GM21390 (cell line): ENCODE data around the gene FGD3.
"Not testable (repeated sequence)": the region's sequence is repeated elsewhere in the genome, so short reads cannot be mapped to it uniquely, and the experiment has no call there.

Source experiments
- ATAC-seq: cut with Tn5 transposase; IDR thresholded peaks from one replicate; pipeline ENCODE4 v1.9.1; 2021; ENCODE audit not compliant: unreplicated experiment

Gene FGD3

DNA sequence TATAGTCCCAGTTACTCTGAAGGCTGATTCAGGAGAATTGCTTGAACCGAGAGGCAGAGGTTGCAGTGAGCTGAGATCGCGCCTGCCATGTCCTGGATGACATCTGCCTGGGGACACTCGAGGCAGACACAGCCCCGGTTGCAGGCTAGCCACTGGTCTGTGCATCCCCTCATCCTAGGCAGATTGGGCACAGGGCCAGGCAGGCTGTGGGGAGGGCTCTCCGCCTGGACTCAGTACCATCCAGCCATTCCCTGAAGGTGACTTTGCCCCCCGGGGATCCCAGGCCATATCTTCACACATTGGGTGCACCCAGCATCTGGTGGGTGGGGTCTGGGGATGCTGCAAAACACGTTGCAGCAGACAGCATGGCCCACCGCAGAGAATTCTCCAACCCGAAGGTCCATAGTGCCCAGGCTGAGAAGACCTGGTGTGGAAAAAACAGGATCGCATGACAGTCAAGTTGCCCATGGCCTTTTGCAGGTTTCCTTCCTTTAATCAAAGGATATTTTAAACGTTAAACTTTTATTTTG, 60.3 kb downstream of the FGD3 start:
- ATAC-seq = no peak

DNA sequence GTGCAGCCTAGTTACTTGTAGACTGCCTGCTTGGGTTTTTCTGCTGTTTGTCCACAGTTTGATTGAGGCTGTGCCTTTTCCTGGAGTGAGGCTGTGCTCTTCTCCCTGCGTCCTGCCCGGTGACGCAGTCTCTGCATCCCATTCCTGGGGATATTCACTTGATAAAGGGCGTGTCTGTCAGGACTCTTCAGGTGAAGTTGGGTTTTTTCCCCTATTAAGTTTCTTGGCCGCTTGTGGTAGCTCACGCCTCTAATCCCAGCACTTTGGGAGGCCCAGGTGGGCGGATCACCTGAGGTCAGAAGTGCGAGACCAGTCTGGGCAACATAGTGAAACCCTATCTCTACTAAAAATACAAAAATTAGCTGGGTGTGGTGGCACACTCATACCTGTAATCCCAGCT, 61.1 kb downstream of the FGD3 start:
- ATAC-seq = no peak

GRCh38 chr9:93009337-93010015, 62.2 kb downstream of the FGD3 start:
- no peak for ATAC-seq

DNA sequence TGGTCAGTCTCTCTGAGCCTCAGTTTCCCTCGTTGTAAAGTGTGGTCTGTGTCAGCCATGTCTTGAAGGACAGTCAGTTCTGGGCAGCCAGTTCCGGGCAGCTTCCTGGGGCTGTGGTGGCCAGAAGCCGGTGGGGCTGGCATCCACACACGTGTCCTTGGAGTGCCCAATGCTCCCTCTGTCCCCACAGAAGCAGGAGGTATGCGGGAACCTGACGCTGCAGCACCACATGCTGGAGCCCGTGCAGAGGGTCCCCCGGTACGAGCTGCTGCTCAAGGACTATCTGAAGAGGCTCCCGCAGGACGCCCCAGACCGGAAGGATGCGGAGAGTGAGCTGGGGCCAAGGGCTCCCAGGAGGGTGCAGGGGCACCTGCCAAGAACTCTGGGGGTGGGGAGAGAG, 62.7 kb downstream of the FGD3 start:
- no peak for ATAC-seq

GRCh38 chr9:93010704-93011103, 63.4 kb downstream of the FGD3 start:
- no peak for ATAC-seq

GRCh38 chr9:93011114-93011513, 63.8 kb downstream of the FGD3 start:
- no peak for ATAC-seq

DNA sequence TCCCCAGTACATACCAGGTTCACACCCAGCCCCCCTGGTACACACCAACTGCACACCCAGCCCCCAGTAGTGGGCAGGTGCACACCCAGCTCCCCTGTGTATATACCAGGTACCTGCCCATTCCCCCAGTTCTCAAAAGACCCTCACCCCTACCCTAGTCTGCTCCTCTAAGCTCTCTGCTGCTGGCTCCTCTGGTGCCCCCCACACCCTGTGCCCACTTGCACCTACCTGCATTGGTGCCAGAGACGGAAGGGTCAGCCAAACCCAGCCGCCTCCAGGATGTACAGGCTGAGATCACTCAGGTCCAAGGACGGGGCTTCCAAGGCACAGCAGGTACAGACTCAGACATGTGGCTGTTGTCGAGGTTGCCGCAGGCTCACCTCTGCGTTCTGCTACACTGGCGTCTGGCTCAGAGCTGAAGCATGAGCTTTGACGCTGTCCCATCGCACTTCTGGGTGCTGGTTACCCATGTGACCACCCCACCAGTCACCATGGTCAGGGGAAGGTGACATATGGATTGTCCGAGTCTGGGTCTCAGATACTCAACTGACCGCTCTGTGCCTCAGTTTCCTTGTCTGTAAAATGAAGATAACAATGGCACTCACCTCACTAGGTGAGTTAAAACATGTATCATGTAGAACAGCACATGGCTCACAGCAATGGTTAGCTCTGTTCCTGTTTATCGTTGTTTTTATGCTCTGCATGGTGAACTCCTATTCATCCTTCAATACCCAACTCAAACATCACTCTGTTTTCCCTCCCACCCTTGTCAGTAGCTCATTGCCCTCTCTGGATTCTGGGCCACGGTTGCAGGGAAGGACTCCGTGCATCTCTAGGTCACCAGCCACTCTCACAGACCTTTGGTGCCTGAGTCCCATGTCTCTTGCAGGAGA, 65.9 kb downstream of the FGD3 start:
- no peak for ATAC-seq

DNA sequence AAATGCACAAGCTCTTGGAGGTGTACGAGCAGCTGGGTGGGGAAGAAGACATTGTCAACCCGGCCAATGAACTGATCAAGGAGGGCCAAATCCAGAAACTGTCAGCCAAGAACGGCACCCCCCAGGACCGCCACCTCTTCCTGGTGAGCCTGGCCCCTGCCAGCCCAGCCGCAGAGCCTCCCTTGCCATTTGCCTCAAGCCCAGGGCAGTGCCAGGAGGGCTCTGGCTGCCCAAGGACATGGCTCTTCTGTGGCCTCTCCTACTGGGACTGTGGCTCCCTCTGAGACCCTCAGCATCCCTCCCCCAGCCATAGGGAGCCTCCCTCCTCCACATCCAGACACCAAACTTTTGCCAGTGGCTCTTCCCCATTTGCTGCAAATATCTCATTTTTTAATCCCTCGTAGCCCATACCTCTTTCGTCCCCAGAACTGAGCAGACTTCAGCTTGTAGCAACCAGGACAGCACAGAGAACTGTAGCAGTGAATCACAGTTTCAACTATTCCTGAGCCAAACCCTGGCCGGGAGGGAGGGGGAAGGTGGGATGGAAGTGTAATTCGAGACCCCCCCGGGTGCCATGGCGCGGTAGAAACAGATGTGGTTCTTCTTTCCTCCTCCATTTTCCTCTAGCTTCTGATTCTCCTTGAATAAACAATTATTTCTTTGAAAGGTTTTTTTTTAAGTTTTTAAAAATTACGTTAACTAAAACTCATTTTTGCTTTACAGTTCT, 66.7 kb downstream of the FGD3 start:
- no peak for ATAC-seq

DNA sequence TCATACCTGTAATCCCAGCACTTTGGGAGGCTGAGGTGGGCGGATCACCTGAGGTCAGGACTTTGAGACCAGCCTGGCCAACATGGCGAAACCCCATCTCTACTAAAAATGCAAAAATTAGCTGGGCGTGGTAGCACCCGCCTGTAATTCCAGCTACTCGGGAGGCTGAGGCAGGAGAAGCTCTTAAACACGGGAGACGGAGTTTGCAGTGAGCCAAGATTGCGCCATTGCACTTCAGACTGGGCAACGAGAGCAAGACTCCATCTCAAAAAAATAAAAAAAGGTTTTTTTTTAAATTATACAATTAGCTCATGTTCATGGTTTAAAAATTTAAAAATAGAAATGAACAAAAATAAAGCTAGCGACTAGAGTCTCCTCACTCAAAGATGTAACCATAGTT, 67.9 kb downstream of the FGD3 start:
- not testable (repeated sequence) for ATAC-seq

DNA sequence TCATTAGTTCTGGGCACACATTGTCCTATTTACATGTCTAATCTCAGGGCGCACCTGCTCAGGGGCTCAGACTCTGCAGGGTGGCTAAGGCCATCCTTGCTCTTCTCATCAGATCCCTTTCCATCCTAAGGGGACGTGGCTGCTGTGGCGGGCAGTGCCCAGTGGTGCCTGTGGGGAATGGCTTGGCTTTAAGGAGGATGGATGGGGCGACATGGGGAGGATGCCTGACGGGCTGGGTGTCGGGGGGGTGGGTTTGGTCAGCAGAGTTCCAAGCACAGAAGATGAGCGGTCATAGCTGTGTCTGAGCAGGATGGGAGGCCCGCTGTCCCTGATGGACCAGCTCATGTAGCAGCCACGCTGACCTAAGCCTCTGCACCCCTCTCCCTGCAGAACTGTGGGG, 70.3 kb downstream of the FGD3 start:
- no peak for ATAC-seq

DNA sequence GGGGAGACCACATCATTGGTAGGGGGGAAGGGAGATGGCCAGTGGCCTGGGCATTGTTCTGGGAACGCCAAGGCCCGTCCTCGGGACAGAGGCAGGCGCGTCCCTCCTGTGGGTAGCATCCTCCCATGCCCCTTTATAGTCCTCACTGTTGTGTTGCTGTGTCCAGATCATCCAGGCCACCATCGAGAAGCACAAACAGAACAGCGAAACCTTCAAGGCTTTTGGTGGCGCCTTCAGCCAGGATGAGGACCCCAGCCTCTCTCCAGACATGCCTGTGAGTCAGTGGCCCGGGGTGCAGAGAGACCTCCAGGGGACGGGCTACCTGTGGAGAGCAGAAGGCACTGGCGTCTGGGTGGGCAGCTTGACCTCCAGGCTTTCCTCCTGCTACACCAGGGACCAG, 72.8 kb downstream of the FGD3 start:
- ATAC-seq = no peak

DNA sequence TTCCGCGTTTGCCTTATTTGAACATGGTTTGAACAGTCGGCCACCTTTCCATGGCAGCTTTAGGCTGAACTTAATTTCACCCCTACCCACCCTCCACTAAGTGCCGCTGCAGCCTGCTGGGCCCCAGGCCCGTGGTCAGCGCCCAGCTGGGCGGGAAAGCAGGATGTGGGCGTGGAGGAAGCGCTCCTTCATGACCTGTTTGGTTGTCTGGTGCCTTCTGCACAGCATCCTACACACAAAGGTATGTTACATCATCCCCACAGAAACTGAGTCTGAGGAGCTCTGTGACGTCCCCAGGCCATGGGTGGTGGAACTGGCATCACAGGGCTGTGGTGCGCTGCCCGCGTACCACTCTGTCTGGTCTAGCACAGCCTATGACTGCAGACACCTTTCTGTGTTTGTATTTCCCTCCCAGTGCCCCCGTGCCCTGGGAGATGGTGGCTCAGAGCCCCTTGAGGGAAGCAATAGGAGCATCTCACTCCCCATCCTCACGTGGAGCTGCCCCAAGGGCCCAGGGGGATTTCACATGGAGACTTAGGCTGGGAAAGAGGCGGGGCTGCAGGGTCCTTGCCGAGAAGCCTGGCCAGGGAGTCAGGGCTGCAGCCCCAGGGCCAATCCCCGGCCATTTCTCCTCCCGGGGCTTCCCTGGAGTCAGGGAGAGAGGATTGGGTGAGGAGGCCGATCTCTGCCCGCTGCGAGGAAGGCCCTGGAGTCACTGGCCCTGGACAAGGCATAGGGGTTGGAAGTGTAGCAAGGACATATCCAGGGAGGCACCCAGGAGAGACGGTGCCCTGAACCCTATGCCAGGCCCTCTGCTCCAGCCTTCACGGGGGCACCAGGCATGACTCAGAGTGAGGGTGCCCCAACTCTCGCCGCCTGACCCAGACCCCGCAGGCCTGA, 73.7 kb downstream of the FGD3 start:
- ATAC-seq = no peak

DNA sequence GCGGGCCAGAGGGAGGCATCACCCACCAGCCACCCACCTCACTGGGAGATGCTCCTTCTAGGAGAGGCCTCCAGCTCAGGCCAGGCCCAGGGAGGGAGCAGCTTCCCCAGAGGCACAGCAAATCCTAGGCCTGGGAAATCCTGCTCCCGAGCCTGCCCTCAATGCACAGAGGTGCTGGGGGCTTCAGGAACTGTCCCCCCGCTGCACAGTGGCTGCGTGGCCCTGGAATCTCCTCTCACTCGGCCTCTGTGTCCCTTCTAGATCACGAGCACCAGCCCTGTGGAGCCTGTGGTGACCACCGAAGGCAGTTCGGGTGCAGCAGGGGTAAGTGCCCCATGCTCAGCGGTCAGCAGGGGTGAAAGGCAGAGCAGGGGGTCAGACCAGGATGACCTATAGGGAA, 74.7 kb downstream of the FGD3 start:
- no peak for ATAC-seq

DNA sequence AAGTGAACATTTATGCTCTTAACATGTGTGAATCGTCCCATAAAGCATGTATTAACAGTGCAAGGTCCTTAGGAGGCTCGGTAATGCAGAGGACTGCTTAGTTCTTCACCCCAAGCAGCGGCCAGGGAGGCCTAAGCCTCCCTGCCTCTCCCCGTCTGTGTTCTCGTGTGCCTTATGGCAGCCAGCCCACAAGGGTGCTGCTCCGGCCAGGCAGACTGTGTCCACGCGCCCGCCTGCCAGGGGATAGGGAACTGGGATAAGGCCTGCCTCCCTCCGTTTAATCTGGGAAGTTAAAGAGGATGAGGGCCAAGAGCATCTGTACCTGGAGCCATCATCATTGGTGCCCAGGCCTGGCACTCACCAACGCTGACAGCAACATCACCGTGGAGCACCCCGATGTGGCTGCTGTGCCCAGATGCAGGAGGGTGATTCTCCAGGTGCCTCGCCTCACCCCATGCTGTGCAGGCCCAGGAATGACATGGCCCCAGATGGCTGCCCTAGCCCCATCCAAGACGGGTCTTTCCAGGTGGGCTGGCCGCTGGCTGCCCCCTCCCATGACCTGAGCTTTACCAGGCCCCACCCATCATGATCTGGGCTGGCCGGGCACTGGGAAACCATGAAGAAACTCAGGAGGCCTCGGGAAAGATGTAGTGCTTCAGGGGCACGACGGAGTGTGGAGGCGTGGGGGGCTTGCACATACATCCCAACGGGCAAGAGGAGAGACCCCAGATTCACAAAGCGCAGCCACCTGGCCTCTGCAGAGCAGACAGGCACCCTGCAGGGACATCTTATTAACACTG, 75.6 kb downstream of the FGD3 start:
- no peak for ATAC-seq

GRCh38 chr9:93023521-93023815, 76.1 kb downstream of the FGD3 start:
- ATAC-seq = no peak

GRCh38 chr9:93024646-93024910, 77.3 kb downstream of the FGD3 start:
- no peak for ATAC-seq

- no peak for ATAC-seq
These were observed 77.8 kb downstream of the FGD3 start for GRCh38 chr9:93024986-93025630.

DNA sequence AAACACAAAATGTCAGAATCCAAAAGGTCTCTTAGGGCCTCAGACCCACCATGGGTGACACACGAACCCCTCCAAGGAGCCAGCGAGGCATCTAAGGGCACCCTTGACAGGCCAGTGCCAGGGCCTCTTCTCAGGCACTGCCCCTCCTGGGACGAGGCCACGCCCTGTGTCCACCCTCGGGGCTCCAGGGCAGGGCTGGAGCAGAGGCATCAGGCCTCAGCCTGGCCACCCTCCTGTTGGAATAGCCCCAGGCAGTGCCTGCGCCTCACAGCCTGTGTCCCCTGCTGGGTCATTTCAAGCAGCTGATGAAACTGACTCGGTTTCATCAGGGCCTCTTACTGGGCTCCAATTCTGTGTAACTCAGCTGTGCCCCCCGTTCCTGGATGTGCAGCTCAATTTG, 78.4 kb downstream of the FGD3 start:
- no peak for ATAC-seq

GRCh38 chr9:93026640-93027039, 79.3 kb downstream of the FGD3 start:
- ATAC-seq = no peak

DNA sequence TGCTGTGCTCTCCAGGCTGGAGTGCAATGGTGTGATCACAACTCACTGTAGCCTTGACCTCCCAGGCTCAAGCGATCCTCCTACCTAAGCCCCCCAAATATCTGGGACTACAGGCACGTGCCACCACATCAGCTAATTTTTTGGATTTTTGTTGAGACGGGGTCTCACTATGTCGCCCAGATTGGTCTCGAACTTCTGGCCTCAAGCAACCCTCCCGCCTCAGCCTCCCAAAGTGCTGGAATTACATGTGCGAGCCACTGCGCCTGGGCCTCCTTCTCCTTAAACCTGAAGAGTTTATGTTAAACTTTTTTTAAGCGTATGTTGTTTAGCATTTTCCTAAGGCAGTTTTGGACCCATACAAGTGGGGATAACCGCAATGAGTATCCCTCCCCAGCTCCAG, 80.4 kb downstream of the FGD3 start:
- ATAC-seq = no peak
